HepG2 (cell line): ENCODE results near the gene DUS2. TPM values are rescaled to one million over a fixed set of nuclear protein-coding genes. Genes with fewer than 3 reads are reported as not detected.

Experiments
- GZF1 ChIP-seq: sonication (generic); formaldehyde crosslinking; IDR thresholded peaks from 2 replicates; pipeline ENCODE4 v1.5.1; 2020; ENCODE audit warnings: mild to moderate bottlenecking, missing genetic modification reagents
- MAF1 ChIP-seq: sonication (generic); formaldehyde crosslinking; IDR thresholded peaks from 2 replicates; pipeline ENCODE4 v1.5.0; 2020; ENCODE audit warnings: missing genetic modification reagents, borderline replicate concordance
- TOPORS ChIP-seq: sonication (generic); formaldehyde crosslinking; IDR thresholded peaks from 2 replicates; pipeline ENCODE4 v1.8.0; 2023; ENCODE audit warnings: mild to moderate bottlenecking, missing genetic modification reagents
- U2AF1 ChIP-seq: fragments of 200-400 bp; formaldehyde crosslinking; optimal IDR thresholded peaks from 2 replicates; pipeline ENCODE3; 2017; ENCODE audit warnings: mild to moderate bottlenecking, low read depth, low read length
- ZFP36L2 ChIP-seq: sonication (generic); formaldehyde crosslinking; IDR thresholded peaks from 2 replicates; pipeline ENCODE4 v1.4.0; 2020; ENCODE audit warnings: missing genetic modification reagents
- ZNF235 ChIP-seq: sonication (generic); formaldehyde crosslinking; IDR thresholded peaks from 2 replicates; pipeline ENCODE4 v1.8.1; 2023; ENCODE audit warnings: mild to moderate bottlenecking, missing genetic modification reagents, borderline replicate concordance
- ZNF441 ChIP-seq: sonication (generic); formaldehyde crosslinking; IDR thresholded peaks from 2 replicates; pipeline ENCODE4 v1.7.0; 2021; ENCODE audit warnings: missing genetic modification reagents, borderline replicate concordance
- ZNF468 ChIP-seq: sonication (generic); formaldehyde crosslinking; IDR thresholded peaks from 2 replicates; pipeline ENCODE4 v1.8.0; 2022; ENCODE audit warnings: mild to moderate bottlenecking, moderate library complexity, missing genetic modification reagents
- ZNF761 ChIP-seq: sonication (generic); formaldehyde crosslinking; conservative IDR thresholded peaks from 2 replicates; pipeline ENCODE4 v1.4.0; 2020; ENCODE audit warnings: mild to moderate bottlenecking, missing genetic modification reagents
- polyA plus RNA-seq, 8 experiments: library from polyadenylated mRNA; depleted of rRNA in 3 of 8; stranded (reverse) in 7 of 8; unstranded in 1 of 8; fragments of >200 nt; fragmentation: Illumina TruSeq in 4 of 8; extraction: Trizol in 4 of 8; gene quantifications; 2 replicates each; pipeline versions ENCODE4 v1.2.1 to v1.2.3, GENCODE V29; 2011 to 2016; ENCODE audit warnings: low read depth in 4 of 8, missing spikeins in 1 of 8, mixed read lengths in 1 of 8; ENCODE audit not compliant: insufficient read depth in 1 of 8
- total RNA-seq, 5 experiments: library from RNA; depleted of rRNA; stranded (reverse); fragments of >200 nt; fragmentation: Illumina TruSeq; extraction: Trizol; gene quantifications; 2 replicates each; pipeline ENCODE4 v1.2.3, GENCODE V29; 2016; ENCODE audit warnings: low read depth in 1 of 5
- TF ChIP-seq, protein P1 (sequence below): sonication (generic); formaldehyde crosslinking; IDR thresholded peaks from 2 replicates; pipeline ENCODE4 v1.5.1; 2020; ENCODE audit warnings: mild to moderate bottlenecking, missing genetic modification reagents, borderline replicate concordance
- TF ChIP-seq, protein P2 (sequence below): sonication (generic); formaldehyde crosslinking; IDR thresholded peaks from 2 replicates; pipeline ENCODE4 v1.4.0; 2020; ENCODE audit warnings: missing genetic modification reagents, borderline replicate concordance
- TF ChIP-seq, protein P3 (sequence below): sonication (generic); formaldehyde crosslinking; IDR thresholded peaks from 2 replicates; pipeline ENCODE4 v1.5.0; 2020; ENCODE audit warnings: missing genetic modification reagents, mild to moderate bottlenecking, borderline replicate concordance
- TF ChIP-seq, protein P4 (sequence below): sonication (generic); formaldehyde crosslinking; IDR thresholded peaks from 2 replicates; pipeline ENCODE4 v1.8.1; 2022; ENCODE audit warnings: mild to moderate bottlenecking, missing genetic modification reagents
- TF ChIP-seq, protein P5 (sequence below): fragments of 450-650 bp; IDR thresholded peaks from 2 replicates; pipeline ENCODE4 v1.6.1; 2017; ENCODE audit warnings: mild to moderate bottlenecking

Gene DUS2
- total and polyA plus RNA-seq, 2 of the 13 experiments (the other 11 are each of a cell fraction or from before 2014, with no cell fraction given) = 17.8 to 25.1 TPM

DNA sequence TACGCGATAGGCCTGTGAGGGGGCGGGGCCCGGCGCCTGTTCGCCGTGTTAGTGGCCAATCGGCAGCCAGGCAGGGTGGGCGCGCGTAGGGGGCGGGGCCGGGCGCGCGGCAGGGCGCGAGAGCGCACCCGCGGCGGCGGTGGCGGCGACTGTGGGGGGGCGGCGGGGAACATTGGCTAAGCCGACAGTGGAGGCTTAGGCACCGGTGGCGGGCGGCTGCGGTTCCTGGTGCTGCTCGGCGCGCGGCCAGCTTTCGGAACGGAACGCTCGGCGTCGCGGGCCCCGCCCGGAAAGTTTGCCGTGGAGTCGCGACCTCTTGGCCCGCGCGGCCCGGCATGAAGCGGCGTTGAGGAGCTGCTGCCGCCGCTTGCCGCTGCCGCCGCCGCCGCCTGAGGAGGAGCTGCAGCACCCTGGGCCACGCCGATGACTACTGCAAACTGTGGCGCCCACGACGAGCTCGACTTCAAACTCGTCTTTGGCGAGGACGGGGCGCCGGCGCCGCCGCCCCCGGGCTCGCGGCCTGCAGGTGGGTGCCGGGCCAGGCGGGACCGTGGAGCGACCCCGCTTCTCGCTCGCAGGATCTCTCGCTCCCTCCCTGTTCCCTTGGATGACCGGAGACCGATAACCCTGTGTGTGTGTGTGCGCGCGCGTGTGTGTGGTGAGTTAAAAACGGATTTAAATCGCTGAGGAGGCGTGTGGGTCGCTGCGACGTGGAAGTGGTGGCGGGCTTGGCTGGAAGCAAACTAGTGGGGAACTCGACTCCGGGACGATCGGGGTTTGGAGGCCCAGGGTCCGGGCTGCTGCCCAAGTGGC is 62.4 kb downstream of the DUS2 start, which contains the start of gene NFATC3 (continued):
- TF ChIP-seq, protein P1, sequence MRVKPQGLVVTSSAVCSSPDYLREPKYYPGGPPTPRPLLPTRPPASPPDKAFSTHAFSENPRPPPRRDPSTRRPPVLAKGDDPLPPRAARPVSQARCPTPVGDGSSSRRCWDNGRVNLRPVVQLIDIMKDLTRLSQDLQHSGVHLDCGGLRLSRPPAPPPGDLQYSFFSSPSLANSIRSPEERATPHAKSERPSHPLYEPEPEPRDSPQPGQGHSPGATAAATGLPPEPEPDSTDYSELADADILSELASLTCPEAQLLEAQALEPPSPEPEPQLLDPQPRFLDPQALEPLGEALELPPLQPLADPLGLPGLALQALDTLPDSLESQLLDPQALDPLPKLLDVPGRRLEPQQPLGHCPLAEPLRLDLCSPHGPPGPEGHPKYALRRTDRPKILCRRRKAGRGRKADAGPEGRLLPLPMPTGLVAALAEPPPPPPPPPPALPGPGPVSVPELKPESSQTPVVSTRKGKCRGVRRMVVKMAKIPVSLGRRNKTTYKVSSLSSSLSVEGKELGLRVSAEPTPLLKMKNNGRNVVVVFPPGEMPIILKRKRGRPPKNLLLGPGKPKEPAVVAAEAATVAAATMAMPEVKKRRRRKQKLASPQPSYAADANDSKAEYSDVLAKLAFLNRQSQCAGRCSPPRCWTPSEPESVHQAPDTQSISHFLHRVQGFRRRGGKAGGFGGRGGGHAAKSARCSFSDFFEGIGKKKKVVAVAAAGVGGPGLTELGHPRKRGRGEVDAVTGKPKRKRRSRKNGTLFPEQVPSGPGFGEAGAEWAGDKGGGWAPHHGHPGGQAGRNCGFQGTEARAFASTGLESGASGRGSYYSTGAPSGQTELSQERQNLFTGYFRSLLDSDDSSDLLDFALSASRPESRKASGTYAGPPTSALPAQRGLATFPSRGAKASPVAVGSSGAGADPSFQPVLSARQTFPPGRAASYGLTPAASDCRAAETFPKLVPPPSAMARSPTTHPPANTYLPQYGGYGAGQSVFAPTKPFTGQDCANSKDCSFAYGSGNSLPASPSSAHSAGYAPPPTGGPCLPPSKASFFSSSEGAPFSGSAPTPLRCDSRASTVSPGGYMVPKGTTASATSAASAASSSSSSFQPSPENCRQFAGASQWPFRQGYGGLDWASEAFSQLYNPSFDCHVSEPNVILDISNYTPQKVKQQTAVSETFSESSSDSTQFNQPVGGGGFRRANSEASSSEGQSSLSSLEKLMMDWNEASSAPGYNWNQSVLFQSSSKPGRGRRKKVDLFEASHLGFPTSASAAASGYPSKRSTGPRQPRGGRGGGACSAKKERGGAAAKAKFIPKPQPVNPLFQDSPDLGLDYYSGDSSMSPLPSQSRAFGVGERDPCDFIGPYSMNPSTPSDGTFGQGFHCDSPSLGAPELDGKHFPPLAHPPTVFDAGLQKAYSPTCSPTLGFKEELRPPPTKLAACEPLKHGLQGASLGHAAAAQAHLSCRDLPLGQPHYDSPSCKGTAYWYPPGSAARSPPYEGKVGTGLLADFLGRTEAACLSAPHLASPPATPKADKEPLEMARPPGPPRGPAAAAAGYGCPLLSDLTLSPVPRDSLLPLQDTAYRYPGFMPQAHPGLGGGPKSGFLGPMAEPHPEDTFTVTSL (CRISPR knock-in tag) = no peak
- TF ChIP-seq MAF1 (CRISPR knock-in tag) (no peak), ZNF235 (CRISPR knock-in tag) (no peak), ZNF761 (CRISPR knock-in tag) (no peak; the same call in 1 of the 2 replicates), ZNF468 (CRISPR knock-in tag) (no peak), ZNF441 (CRISPR knock-in tag) (no peak), U2AF1 (no peak), GZF1 (no peak), ZFP36L2 (no peak), TOPORS (CRISPR knock-in tag) (no peak)
- TF ChIP-seq, protein P2, sequence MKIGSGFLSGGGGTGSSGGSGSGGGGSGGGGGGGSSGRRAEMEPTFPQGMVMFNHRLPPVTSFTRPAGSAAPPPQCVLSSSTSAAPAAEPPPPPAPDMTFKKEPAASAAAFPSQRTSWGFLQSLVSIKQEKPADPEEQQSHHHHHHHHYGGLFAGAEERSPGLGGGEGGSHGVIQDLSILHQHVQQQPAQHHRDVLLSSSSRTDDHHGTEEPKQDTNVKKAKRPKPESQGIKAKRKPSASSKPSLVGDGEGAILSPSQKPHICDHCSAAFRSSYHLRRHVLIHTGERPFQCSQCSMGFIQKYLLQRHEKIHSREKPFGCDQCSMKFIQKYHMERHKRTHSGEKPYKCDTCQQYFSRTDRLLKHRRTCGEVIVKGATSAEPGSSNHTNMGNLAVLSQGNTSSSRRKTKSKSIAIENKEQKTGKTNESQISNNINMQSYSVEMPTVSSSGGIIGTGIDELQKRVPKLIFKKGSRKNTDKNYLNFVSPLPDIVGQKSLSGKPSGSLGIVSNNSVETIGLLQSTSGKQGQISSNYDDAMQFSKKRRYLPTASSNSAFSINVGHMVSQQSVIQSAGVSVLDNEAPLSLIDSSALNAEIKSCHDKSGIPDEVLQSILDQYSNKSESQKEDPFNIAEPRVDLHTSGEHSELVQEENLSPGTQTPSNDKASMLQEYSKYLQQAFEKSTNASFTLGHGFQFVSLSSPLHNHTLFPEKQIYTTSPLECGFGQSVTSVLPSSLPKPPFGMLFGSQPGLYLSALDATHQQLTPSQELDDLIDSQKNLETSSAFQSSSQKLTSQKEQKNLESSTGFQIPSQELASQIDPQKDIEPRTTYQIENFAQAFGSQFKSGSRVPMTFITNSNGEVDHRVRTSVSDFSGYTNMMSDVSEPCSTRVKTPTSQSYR (CRISPR knock-in tag) = no peak
- TF ChIP-seq, protein P3, sequence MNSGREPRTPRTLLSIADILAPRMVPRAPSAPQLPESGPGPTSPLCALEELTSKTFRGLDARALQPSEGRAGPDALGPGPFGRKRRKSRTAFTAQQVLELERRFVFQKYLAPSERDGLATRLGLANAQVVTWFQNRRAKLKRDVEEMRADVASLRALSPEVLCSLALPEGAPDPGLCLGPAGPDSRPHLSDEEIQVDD (CRISPR knock-in tag) = peak; percentile 85; the same call in 1 of the 2 replicates
- TF ChIP-seq, protein P4, sequence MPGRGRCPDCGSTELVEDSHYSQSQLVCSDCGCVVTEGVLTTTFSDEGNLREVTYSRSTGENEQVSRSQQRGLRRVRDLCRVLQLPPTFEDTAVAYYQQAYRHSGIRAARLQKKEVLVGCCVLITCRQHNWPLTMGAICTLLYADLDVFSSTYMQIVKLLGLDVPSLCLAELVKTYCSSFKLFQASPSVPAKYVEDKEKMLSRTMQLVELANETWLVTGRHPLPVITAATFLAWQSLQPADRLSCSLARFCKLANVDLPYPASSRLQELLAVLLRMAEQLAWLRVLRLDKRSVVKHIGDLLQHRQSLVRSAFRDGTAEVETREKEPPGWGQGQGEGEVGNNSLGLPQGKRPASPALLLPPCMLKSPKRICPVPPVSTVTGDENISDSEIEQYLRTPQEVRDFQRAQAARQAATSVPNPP (CRISPR knock-in tag) = no peak
- TF ChIP-seq, protein P5, sequence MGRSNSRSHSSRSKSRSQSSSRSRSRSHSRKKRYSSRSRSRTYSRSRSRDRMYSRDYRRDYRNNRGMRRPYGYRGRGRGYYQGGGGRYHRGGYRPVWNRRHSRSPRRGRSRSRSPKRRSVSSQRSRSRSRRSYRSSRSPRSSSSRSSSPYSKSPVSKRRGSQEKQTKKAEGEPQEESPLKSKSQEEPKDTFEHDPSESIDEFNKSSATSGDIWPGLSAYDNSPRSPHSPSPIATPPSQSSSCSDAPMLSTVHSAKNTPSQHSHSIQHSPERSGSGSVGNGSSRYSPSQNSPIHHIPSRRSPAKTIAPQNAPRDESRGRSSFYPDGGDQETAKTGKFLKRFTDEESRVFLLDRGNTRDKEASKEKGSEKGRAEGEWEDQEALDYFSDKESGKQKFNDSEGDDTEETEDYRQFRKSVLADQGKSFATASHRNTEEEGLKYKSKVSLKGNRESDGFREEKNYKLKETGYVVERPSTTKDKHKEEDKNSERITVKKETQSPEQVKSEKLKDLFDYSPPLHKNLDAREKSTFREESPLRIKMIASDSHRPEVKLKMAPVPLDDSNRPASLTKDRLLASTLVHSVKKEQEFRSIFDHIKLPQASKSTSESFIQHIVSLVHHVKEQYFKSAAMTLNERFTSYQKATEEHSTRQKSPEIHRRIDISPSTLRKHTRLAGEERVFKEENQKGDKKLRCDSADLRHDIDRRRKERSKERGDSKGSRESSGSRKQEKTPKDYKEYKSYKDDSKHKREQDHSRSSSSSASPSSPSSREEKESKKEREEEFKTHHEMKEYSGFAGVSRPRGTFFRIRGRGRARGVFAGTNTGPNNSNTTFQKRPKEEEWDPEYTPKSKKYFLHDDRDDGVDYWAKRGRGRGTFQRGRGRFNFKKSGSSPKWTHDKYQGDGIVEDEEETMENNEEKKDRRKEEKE = no peak
